Suprapubic skin (tissue), 4 donors: ENCODE data around the gene PTPRN2. TPM values are rescaled to one million over a fixed set of nuclear protein-coding genes. Genes with fewer than 3 reads are reported as not detected.

ENCODE experiments used
- DNase-seq, 2 donors: peaks; one replicate each; pipeline ENCODE4 v3.0.0-alpha.2; 2019; ENCODE audit warnings: low spot score in 2 of 2
- H3K27ac ChIP-seq: fragments of 200-600 bp; sonication (generic); one replicate; pipeline ENCODE4 v1.5.1; 2019
- H3K27me3 ChIP-seq: fragments of 200-600 bp; sonication (generic); one replicate; pipeline ENCODE4 v1.5.1; 2019
- H3K36me3 ChIP-seq: fragments of 200-600 bp; sonication (generic); one replicate; pipeline ENCODE4 v1.5.1; 2019
- H3K4me1 ChIP-seq: fragments of 200-600 bp; sonication (generic); one replicate; pipeline ENCODE4 v1.5.1; 2019
- H3K4me3 ChIP-seq: fragments of 200-600 bp; sonication (generic); one replicate; pipeline ENCODE4 v1.5.1; 2019; ENCODE audit warnings: mild to moderate bottlenecking
- H3K9me3 ChIP-seq: fragments of 200-600 bp; sonication (generic); one replicate; pipeline ENCODE4 v1.5.1; 2019
- EP300 ChIP-seq: sonication (generic); formaldehyde crosslinking; IDR thresholded peaks from one replicate; pipeline ENCODE4 v1.6.1; 2017; ENCODE audit warnings: antibody characterized with exemption
- POLR2A ChIP-seq, 2 donors: fragments of 450-650 bp; IDR thresholded peaks; one replicate each; pipeline ENCODE4 v1.6.1; 2017; ENCODE audit warnings: antibody characterized with exemption in 2 of 2, mild to moderate bottlenecking in 2 of 2, moderate library complexity in 2 of 2
- POLR2AphosphoS5 ChIP-seq, 3 donors: sonication (generic); formaldehyde crosslinking; IDR thresholded peaks; one replicate each; pipeline ENCODE4 v1.6.1; 2017; ENCODE audit warnings: antibody characterized with exemption in 3 of 3
- WGBS: methylation state at CpG from one replicate; pipeline ENCODE4 v1.1.5; 2018; 5-methylcytosine and 5-hydroxymethylcytosine counted together
- total RNA-seq, 4 donors: library from RNA; depleted of rRNA; stranded (reverse); fragments of >200 nt; gene quantifications; one replicate each; pipeline ENCODE4 v1.1.0, GENCODE V29; 2016
- TF ChIP-seq, protein P1 (sequence below), 2 donors: fragments of 200-600 bp in 1 of 2; fragments of 450-650 bp in 1 of 2; sonication (generic) in 1 of 2; IDR thresholded peaks; one replicate each; pipeline ENCODE4 v1.5.1; 2016 to 2019; ENCODE audit warnings: antibody characterized with exemption in 2 of 2, mild to moderate bottlenecking in 1 of 2, moderate library complexity in 1 of 2

PTPRN2 gene
- total RNA-seq, 4 donors from 2014 or later, result 0.23 to 1.8 (median 1.3) TPM

GRCh38 chr7:158592541-158592940 lies 4.9 kb upstream of the PTPRN2 start:
- H3K27me3 ChIP-seq, result peaks cover 13% of the 10 kb centered on the region
- no peaks in the 10 kb centered on the region for H3K36me3 ChIP-seq
- no peak for DNase-seq
- no peak overlapping the region for H3K27ac ChIP-seq
- WGBS, result no CpG with 5 or more reads among the region's 1 CpG
- peaks cover 9% of the 10 kb centered on the region for H3K4me1 ChIP-seq
- H3K4me3 ChIP-seq, result no peak overlapping the region
- H3K9me3 ChIP-seq, result no peaks in the 10 kb centered on the region
- TF ChIP-seq POLR2AphosphoS5 (IDR thresholded peaks at IDR 0.05) (no peak), EP300 (no peak), POLR2A (IDR thresholded peaks at IDR 0.05) (no peak)
- TF ChIP-seq, protein P1, sequence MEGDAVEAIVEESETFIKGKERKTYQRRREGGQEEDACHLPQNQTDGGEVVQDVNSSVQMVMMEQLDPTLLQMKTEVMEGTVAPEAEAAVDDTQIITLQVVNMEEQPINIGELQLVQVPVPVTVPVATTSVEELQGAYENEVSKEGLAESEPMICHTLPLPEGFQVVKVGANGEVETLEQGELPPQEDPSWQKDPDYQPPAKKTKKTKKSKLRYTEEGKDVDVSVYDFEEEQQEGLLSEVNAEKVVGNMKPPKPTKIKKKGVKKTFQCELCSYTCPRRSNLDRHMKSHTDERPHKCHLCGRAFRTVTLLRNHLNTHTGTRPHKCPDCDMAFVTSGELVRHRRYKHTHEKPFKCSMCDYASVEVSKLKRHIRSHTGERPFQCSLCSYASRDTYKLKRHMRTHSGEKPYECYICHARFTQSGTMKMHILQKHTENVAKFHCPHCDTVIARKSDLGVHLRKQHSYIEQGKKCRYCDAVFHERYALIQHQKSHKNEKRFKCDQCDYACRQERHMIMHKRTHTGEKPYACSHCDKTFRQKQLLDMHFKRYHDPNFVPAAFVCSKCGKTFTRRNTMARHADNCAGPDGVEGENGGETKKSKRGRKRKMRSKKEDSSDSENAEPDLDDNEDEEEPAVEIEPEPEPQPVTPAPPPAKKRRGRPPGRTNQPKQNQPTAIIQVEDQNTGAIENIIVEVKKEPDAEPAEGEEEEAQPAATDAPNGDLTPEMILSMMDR (IDR thresholded peaks at IDR 0.05), result no peak

GRCh38 chr7:158591944-158592343 lies 4.3 kb upstream of the PTPRN2 start:
- Histone ChIP-seq H3K9me3 (no peaks in the 10 kb centered on the region), H3K27me3 (peaks cover 18% of the 10 kb centered on the region), H3K4me3 (no peak overlapping the region), H3K36me3 (no peaks in the 10 kb centered on the region), H3K4me1 (peaks cover 15% of the 10 kb centered on the region), H3K27ac (no peak overlapping the region)
- TF ChIP-seq, protein P1 (IDR thresholded peaks at IDR 0.05), result no peak
- TF ChIP-seq EP300 (no peak), POLR2A (IDR thresholded peaks at IDR 0.05) (no peak), POLR2AphosphoS5 (IDR thresholded peaks at IDR 0.05) (no peak)
- WGBS, result 87% methylated on average over 15 of the region's 15 CpGs
- DNase-seq, result peak in 1 of 2 donors; percentile 26

DNA sequence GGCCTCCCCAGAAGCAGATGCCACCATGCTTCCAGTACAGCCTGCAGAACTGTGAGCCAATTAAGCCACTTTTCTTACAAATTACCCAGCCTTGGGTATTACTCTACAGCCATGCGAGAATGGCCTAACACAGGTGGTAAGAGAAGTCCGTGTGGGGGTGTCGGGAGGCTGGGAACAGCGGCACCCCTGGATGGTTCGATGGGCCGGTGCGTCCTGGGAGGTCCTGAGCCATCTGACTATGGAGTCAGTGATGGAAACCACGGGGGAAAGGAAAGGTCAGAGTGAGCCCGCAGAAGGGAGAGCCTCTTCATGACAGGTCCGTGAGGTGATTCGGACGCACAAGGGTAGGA lies 2.5 kb upstream of the PTPRN2 start:
- H3K4me3 ChIP-seq, result no peak overlapping the region
- peaks cover 35% of the 10 kb centered on the region for H3K27me3 ChIP-seq
- WGBS, result 89% methylated on average over 12 of the region's 12 CpGs
- TF ChIP-seq POLR2AphosphoS5 (IDR thresholded peaks at IDR 0.05) (no peak), EP300 (no peak), POLR2A (IDR thresholded peaks at IDR 0.05) (no peak)
- TF ChIP-seq, protein P1 (IDR thresholded peaks at IDR 0.05), result no peak
- H3K36me3 ChIP-seq, result no peaks in the 10 kb centered on the region
- no peak for DNase-seq
- no peaks in the 10 kb centered on the region for H3K9me3 ChIP-seq
- peaks cover 27% of the 10 kb centered on the region for H3K4me1 ChIP-seq
- H3K27ac ChIP-seq, result no peak overlapping the region

- Histone ChIP-seq H3K9me3 (no peaks in the 10 kb centered on the region), H3K27ac (no peak overlapping the region), H3K4me1 (peaks cover 27% of the 10 kb centered on the region), H3K36me3 (no peaks in the 10 kb centered on the region), H3K4me3 (no peak overlapping the region), H3K27me3 (peaks cover 41% of the 10 kb centered on the region)
- DNase-seq, result no peak
- WGBS, result 55% methylated on average over 1 of the region's 1 CpG
- no peak for TF ChIP-seq EP300
Observed at GRCh38 chr7:158589653-158590052, 2.0 kb upstream of the PTPRN2 start.

DNA sequence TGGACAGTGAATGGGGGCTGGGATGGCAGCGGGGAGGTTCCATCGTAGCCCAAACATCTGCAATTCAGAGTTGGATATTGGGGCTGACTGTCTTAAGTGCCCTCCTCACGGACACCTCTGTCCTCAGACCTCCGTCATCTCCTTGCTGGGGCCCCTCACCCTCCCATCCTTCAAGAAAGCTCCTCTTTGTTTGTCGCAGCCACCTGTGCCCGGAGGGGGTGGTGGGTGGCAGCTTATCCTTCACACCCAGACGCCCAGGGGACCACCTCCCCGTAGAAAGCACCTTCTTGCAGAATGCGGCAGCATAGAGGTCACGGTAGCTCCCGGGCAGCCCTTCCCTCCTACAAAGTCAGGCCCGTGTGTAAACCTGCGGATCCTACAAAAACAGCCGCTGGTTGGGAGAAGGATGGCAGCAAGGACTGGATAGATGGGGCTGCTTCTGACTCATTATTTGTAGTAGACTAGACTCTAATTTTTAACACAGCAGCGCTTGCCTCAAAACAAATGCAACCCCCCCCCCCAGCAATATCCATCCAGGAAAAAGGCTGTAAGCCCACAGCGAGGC lies 1.3 kb upstream of the PTPRN2 start:
- no peak overlapping the region for H3K27ac ChIP-seq
- H3K36me3 ChIP-seq, result no peaks in the 10 kb centered on the region
- no peak for DNase-seq
- H3K9me3 ChIP-seq, result no peaks in the 10 kb centered on the region
- H3K4me3 ChIP-seq, result no peak overlapping the region
- 41% methylated on average over 14 of the region's 16 CpGs for WGBS
- peaks cover 47% of the 10 kb centered on the region for H3K27me3 ChIP-seq
- peaks cover 27% of the 10 kb centered on the region for H3K4me1 ChIP-seq
- TF ChIP-seq, protein P1 (IDR thresholded peaks at IDR 0.05), result no peak
- TF ChIP-seq EP300 (no peak), POLR2AphosphoS5 (IDR thresholded peaks at IDR 0.05) (no peak), POLR2A (IDR thresholded peaks at IDR 0.05) (no peak)
